Tibial nerve (tissue), 4 donors: ENCODE measurements around the gene PITPNM1.

Source experiments
- EP300 ChIP-seq, 2 donors: sonication (generic); formaldehyde crosslinking; IDR thresholded peaks; one replicate each; pipeline ENCODE4 v1.6.1; 2017; ENCODE audit warnings: antibody characterized with exemption in 2 of 2, mild to moderate bottlenecking in 1 of 2
- TF ChIP-seq, protein P1 (sequence below), 5 experiments: fragments of 200-600 bp in 3 of 5; fragments of 450-650 bp in 2 of 5; sonication (generic) in 3 of 5; IDR thresholded peaks; one replicate each; pipeline ENCODE4 v1.5.1; 2016 to 2019; ENCODE audit warnings: antibody characterized with exemption in 5 of 5, mild to moderate bottlenecking in 3 of 5, moderate library complexity in 2 of 5

- no peak for TF ChIP-seq EP300 (IDR thresholded peaks at IDR 0.05)
- TF ChIP-seq, protein P1, sequence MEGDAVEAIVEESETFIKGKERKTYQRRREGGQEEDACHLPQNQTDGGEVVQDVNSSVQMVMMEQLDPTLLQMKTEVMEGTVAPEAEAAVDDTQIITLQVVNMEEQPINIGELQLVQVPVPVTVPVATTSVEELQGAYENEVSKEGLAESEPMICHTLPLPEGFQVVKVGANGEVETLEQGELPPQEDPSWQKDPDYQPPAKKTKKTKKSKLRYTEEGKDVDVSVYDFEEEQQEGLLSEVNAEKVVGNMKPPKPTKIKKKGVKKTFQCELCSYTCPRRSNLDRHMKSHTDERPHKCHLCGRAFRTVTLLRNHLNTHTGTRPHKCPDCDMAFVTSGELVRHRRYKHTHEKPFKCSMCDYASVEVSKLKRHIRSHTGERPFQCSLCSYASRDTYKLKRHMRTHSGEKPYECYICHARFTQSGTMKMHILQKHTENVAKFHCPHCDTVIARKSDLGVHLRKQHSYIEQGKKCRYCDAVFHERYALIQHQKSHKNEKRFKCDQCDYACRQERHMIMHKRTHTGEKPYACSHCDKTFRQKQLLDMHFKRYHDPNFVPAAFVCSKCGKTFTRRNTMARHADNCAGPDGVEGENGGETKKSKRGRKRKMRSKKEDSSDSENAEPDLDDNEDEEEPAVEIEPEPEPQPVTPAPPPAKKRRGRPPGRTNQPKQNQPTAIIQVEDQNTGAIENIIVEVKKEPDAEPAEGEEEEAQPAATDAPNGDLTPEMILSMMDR (IDR thresholded peaks at IDR 0.05), result no peak
Observed at GRCh38 chr11:67539550-67539949, 34.4 kb upstream of the PITPNM1 start.
